HL-60 (cell line): ENCODE results near the gene CD48.

Experiments used
- POLR2AphosphoS5 ChIP-seq: IDR thresholded peaks from 2 replicates; pipeline ENCODE4 v1.6.1; 2012; ENCODE audit warnings: low read depth
- REST ChIP-seq: IDR thresholded peaks from 2 replicates; pipeline ENCODE4 v1.6.1; 2012; ENCODE audit warnings: low read depth; ENCODE audit not compliant: insufficient replicate concordance
- SPI1 ChIP-seq: IDR thresholded peaks from 2 replicates; pipeline ENCODE4 v1.6.1; 2012; ENCODE audit warnings: low read depth, mild to moderate bottlenecking, borderline replicate concordance
- TF ChIP-seq, protein P1 (sequence below): IDR thresholded peaks from one replicate; pipeline ENCODE4 v1.5.1; 2011; ENCODE audit warnings: low read length, control low read depth, inconsistent platforms; ENCODE audit not compliant: insufficient read depth

GRCh38 chr1:160709715-160710114 is 1.9 kb downstream of the CD48 start:
- TF ChIP-seq, protein P1, sequence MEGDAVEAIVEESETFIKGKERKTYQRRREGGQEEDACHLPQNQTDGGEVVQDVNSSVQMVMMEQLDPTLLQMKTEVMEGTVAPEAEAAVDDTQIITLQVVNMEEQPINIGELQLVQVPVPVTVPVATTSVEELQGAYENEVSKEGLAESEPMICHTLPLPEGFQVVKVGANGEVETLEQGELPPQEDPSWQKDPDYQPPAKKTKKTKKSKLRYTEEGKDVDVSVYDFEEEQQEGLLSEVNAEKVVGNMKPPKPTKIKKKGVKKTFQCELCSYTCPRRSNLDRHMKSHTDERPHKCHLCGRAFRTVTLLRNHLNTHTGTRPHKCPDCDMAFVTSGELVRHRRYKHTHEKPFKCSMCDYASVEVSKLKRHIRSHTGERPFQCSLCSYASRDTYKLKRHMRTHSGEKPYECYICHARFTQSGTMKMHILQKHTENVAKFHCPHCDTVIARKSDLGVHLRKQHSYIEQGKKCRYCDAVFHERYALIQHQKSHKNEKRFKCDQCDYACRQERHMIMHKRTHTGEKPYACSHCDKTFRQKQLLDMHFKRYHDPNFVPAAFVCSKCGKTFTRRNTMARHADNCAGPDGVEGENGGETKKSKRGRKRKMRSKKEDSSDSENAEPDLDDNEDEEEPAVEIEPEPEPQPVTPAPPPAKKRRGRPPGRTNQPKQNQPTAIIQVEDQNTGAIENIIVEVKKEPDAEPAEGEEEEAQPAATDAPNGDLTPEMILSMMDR = no peak
- TF ChIP-seq REST (no peak), SPI1 (no peak), POLR2AphosphoS5 (no peak)
